Esophagus squamous epithelium (tissue), 5 donors: Measurements from ENCODE around the gene UNC13D. TPM values are rescaled to one million over a fixed set of nuclear protein-coding genes. Genes with fewer than 3 reads are reported as not detected.
"Not testable (repeated sequence)": the region's sequence is repeated elsewhere in the genome, so short reads cannot be mapped to it uniquely, and the experiment has no call there.

Source experiments
- DNase-seq: peaks from one replicate; lab custom pipeline; 2025; lab: John Stamatoyannopoulos, UW
- H3K27ac ChIP-seq, 4 donors: fragments of 200-600 bp; sonication (generic); one replicate each; pipeline ENCODE4 v1.5.1; 2016 to 2019; ENCODE audit warnings: mild to moderate bottlenecking in 1 of 4
- H3K27me3 ChIP-seq, 4 donors: fragments of 200-600 bp; sonication (generic); 1 replicate in 3 of 4; 2 replicates in 1 of 4; pipeline versions ENCODE4 v1.5.1 to v1.6.0; 2017 to 2021; ENCODE audit warnings: antibody characterized with exemption in 1 of 4
- H3K36me3 ChIP-seq, 3 donors: fragments of 200-600 bp; sonication (generic); one replicate each; pipeline ENCODE4 v1.5.1; 2016 to 2019
- H3K4me1 ChIP-seq, 3 donors: fragments of 200-600 bp; sonication (generic); one replicate each; pipeline ENCODE4 v1.5.1; 2017 to 2019
- H3K4me3 ChIP-seq, 4 donors: fragments of 200-600 bp; sonication (generic); 1 replicate in 3 of 4; 2 replicates in 1 of 4; pipeline ENCODE4 v1.5.1; 2016 to 2019; ENCODE audit warnings: mild to moderate bottlenecking in 2 of 4, moderate library complexity in 1 of 4
- H3K9me3 ChIP-seq, 3 donors: fragments of 200-600 bp; sonication (generic); one replicate each; pipeline ENCODE4 v1.5.1; 2016 to 2019
- POLR2A ChIP-seq, 4 donors: fragments of 450-650 bp; IDR thresholded peaks; one replicate each; pipeline ENCODE4 v1.6.1; 2017; ENCODE audit warnings: antibody characterized with exemption in 4 of 4, mild to moderate bottlenecking in 4 of 4, moderate library complexity in 3 of 4
- WGBS, 2 donors: methylation state at CpG; one replicate each; pipeline ENCODE4 v1.1.5; 2018; 5-methylcytosine and 5-hydroxymethylcytosine counted together
- intact Hi-C: fragments of 100-400 bp; cut with DNase I; formaldehyde crosslinking; loops from one replicate; pipeline ENCODE4 v1.15.0; 2022
- total RNA-seq, 4 donors: library from RNA; depleted of rRNA; stranded (reverse); fragments of >200 nt; gene quantifications; one replicate each; pipeline ENCODE4 v1.1.0, GENCODE V29; 2016
- TF ChIP-seq, protein P1 (sequence below), 6 experiments: fragments of 450-650 bp in 4 of 6; fragments of 200-600 bp in 2 of 6; sonication (generic) in 2 of 6; IDR thresholded peaks; one replicate each; pipeline ENCODE4 v1.5.1; 2016 to 2019; ENCODE audit warnings: antibody characterized with exemption in 6 of 6, mild to moderate bottlenecking in 4 of 6, moderate library complexity in 4 of 6
- donor health status: DM: yes; HTN: yes; CAD: no.

Gene UNC13D
- total RNA-seq, 4 donors from 2014 or later, result 16.5 to 21.5 (median 16.9) TPM

DNA sequence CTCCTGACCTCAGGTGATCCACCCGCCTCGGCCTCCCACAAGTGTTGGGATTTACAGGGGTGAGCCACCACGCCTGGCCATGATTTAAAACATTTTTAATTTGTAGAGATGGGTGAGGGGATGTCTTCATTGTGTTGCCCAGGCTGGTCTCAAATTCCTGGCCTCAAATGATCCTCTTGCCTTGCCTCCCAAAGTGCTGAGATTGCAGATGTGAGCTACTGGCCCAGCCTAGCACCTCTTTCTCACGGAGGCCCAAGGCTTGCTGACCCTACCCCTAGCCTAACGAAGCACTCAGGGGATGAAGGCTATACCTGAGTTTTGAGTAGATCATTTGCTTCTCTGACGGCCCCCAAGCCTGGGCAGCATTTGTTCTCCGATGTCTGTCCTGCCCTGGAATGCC, 33.0 kb downstream of the UNC13D start:
- DNase-seq, result no peak
- 76 to 100% methylated on average over 4 to 5 of the region's 7 CpGs for WGBS, 2 donors
- H3K4me1 ChIP-seq, result peaks cover 34 to 94% (median 60%) of the 10 kb centered on the region in 3 donors
- intact Hi-C loops, result no loop called here
- H3K27me3 ChIP-seq, result no peaks in the 10 kb centered on the region
- no peak overlapping the region for H3K4me3 ChIP-seq
- TF ChIP-seq, protein P1, sequence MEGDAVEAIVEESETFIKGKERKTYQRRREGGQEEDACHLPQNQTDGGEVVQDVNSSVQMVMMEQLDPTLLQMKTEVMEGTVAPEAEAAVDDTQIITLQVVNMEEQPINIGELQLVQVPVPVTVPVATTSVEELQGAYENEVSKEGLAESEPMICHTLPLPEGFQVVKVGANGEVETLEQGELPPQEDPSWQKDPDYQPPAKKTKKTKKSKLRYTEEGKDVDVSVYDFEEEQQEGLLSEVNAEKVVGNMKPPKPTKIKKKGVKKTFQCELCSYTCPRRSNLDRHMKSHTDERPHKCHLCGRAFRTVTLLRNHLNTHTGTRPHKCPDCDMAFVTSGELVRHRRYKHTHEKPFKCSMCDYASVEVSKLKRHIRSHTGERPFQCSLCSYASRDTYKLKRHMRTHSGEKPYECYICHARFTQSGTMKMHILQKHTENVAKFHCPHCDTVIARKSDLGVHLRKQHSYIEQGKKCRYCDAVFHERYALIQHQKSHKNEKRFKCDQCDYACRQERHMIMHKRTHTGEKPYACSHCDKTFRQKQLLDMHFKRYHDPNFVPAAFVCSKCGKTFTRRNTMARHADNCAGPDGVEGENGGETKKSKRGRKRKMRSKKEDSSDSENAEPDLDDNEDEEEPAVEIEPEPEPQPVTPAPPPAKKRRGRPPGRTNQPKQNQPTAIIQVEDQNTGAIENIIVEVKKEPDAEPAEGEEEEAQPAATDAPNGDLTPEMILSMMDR (IDR thresholded peaks at IDR 0.05), result no peak
- TF ChIP-seq POLR2A (IDR thresholded peaks at IDR 0.05), result no peak
- peak overlapping the region in 2 of 4 donors; percentile 90 to 91 for H3K27ac ChIP-seq
- peaks cover 2 to 67% (median 19%) of the 10 kb centered on the region in 3 donors for H3K36me3 ChIP-seq
- H3K9me3 ChIP-seq, result no peaks in the 10 kb centered on the region

DNA sequence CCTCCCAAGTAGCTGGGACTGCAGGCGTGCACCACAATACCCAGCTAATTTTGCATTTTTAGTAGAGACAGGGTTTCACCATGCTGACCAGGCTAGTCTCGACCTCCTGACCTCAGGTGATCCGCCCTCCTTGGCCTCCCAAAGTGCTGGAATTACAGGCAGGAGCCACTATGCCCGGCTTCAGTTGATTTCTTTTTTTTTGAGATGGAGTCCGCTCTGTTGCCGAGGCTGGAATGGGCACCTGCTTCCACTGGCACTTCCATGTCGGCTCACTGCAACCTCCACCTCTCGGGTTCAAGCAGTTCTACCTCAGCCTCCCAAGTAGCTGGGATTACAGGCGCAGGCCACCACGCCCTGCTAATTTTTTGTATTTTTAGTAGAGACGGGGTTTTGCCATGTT, 33.4 kb downstream of the UNC13D start:
- H3K4me3 ChIP-seq, H3K9me3 ChIP-seq, H3K27me3 ChIP-seq, DNase-seq, intact Hi-C loops: not testable (repeated sequence)
- H3K27ac ChIP-seq, result peak overlapping the region in 3 of 4 donors; percentile 82 to 91 (median 90)
- WGBS, 2 donors, result 90 to 92% methylated on average over 9 to 11 of the region's 11 CpGs
- H3K4me1 ChIP-seq, result peaks cover 34 to 94% (median 60%) of the 10 kb centered on the region in 3 donors
- peaks cover 0 to 63% (median 19%) of the 10 kb centered on the region in 3 donors for H3K36me3 ChIP-seq

DNA sequence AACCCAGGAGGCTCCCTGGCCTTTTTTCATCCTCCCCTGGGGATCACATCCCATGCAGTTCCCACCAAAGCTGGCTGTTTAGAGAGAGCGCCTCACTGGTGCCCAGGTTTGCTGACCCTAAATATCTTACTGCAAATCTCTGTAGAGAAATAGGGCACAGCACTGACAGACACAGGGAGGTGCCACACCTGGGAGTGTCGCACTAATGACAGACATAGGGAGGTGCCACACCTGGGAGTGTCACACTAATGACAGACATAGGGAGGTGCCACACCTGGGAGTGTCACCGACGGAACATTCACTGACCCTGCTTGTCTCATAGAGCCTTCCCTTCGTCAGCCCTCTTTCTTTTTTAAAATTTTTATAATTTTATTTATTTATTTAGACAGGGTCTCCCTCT, 34.0 kb downstream of the UNC13D start:
- peaks cover 34 to 90% (median 58%) of the 10 kb centered on the region in 3 donors for H3K4me1 ChIP-seq
- intact Hi-C loops, result no loop called here
- H3K36me3 ChIP-seq, result peaks cover 0 to 58% (median 19%) of the 10 kb centered on the region in 3 donors
- no peak for DNase-seq
- WGBS, 2 donors, result 48 to 70% methylated on average over 4 to 5 of the region's 5 CpGs
- TF ChIP-seq, protein P1 (IDR thresholded peaks at IDR 0.05), result no peak
- no peak for TF ChIP-seq POLR2A (IDR thresholded peaks at IDR 0.05)
- peak overlapping the region; percentile 81 to 91 (median 86) for H3K27ac ChIP-seq
- no peaks in the 10 kb centered on the region for H3K27me3 ChIP-seq
- H3K4me3 ChIP-seq, result no peak overlapping the region
- no peaks in the 10 kb centered on the region for H3K9me3 ChIP-seq

DNA sequence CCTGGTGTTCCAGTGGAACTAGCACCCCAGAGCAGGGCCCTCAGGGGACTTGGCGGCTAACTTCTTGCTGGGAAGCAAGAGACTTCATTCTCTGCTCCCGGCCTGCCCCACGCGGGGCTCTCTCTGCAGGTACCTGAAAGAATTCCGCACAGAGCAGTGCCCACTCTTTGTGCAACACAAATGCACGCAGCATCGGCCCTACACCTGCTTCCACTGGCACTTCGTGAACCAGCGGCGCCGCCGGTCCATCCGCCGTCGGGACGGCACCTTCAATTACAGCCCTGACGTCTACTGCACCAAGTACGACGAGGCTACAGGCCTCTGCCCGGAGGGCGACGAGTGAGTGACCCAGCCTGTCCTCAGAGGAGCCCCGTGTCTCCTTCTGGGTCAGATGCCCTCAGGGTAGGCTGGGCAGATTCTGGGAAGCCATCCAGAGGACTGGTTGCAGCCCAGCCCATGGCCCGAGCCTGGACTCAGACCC, 34.5 kb downstream of the UNC13D start:
- no peaks in the 10 kb centered on the region for H3K9me3 ChIP-seq
- no peak for DNase-seq
- H3K4me3 ChIP-seq, result peak overlapping the region in 1 of 4 donors; percentile 12
- intact Hi-C loops, result no loop called here
- H3K36me3 ChIP-seq, result peaks cover 0 to 52% (median 16%) of the 10 kb centered on the region in 3 donors
- TF ChIP-seq, protein P1 (IDR thresholded peaks at IDR 0.05), result no peak
- no peak for TF ChIP-seq POLR2A (IDR thresholded peaks at IDR 0.05)
- no peaks in the 10 kb centered on the region for H3K27me3 ChIP-seq
- WGBS, 2 donors, result 86% methylated on average over 10 of the region's 24 CpGs; no CpG with 5 or more reads in 1 of the 2 donors
- H3K27ac ChIP-seq, result peak overlapping the region; percentile 81 to 91 (median 86)
- peaks cover 34 to 84% (median 52%) of the 10 kb centered on the region in 3 donors for H3K4me1 ChIP-seq

DNA sequence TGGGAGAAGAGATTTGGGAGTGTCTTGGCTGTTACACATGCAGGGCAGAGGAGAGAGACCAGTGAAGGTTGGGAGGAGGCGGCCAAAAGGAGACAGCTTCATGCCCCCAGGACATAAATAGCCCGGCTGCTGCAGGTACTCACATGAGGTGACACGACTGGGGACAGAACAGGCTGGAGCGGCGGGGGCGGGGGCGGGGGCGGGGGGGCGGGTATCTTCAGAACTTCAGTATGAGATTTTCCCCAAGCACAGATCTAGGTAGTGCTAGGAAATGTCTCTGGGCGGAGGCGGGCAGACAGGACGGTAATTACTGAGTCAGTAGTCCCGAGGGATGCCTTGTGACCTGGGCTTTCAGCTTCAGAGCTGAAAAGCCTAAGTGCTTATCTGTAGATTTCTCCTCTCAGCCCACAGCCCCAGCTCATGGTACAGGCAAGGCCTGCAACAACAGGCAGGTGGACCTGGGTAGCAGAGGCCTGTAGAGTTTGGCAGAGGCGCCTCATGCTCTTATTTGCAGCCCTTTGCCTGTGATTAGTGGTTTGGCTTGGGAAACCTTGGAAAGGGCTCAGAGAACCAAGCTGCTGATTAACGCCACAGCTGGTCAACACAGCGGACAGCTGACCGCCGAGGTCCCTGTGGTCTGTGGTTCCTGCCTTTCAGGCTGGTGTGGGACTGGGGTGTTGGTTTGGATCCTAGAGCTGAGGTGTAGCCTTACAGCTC, 35.1 kb downstream of the UNC13D start:
- Histone ChIP-seq H3K36me3 (peaks cover 0 to 46% (median 13%) of the 10 kb centered on the region in 3 donors), H3K27ac (peak overlapping the region; percentile 81 to 91 (median 86)), H3K4me3 (peak overlapping the region in 1 of 4 donors; percentile 12), H3K4me1 (peaks cover 34 to 84% (median 51%) of the 10 kb centered on the region in 3 donors), H3K9me3 (no peaks in the 10 kb centered on the region), H3K27me3 (no peaks in the 10 kb centered on the region)
- TF ChIP-seq POLR2A (IDR thresholded peaks at IDR 0.05), result no peak
- TF ChIP-seq, protein P1 (IDR thresholded peaks at IDR 0.05), result no peak
- intact Hi-C loops, result no loop called here
- 39 to 56% methylated on average over 2 to 13 of the region's 18 CpGs for WGBS, 2 donors
- no peak for DNase-seq
